EH (cell line): ENCODE measurements around the gene MYZAP.

Experiments used
- DNase-seq: peaks from one replicate; pipeline ENCODE4 v3.0.0-alpha.2; 2015; ENCODE audit warnings: low read depth

The MYZAP gene, protein sequence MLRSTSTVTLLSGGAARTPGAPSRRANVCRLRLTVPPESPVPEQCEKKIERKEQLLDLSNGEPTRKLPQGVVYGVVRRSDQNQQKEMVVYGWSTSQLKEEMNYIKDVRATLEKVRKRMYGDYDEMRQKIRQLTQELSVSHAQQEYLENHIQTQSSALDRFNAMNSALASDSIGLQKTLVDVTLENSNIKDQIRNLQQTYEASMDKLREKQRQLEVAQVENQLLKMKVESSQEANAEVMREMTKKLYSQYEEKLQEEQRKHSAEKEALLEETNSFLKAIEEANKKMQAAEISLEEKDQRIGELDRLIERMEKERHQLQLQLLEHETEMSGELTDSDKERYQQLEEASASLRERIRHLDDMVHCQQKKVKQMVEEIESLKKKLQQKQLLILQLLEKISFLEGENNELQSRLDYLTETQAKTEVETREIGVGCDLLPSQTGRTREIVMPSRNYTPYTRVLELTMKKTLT

DNA sequence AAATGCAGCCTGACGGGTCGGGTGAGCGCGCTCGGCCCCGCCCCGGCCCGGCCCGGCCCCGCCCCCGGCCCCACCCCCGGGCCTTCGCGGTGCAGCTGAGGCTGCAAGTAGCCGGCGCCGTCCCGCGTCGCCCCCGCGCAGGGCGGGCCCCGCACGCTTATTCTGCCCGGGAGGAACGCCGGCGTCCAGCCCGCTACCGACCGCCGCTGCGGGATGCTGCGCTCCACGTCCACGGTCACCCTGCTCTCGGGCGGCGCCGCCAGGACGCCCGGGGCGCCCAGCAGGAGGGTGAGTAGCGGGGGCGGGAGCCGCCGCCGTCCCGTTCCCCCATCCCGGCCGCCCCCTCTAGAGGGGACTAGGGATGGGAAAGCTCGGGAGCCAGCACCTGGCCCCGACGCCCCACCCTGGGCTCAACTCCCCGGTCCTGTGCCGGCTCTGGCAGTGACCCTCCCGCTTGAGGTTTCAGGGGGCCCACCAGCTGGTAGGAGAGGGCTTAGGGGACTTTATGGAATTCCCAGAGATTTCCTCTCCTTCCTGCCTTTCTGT, at the start of gene MYZAP:
MYZAP (plus strand) TSS at position 83 of the 546 bp plus-strand sequence; CDS start at position 214, 131 bp downstream.
- DNase-seq, result peak; percentile 42

DNA sequence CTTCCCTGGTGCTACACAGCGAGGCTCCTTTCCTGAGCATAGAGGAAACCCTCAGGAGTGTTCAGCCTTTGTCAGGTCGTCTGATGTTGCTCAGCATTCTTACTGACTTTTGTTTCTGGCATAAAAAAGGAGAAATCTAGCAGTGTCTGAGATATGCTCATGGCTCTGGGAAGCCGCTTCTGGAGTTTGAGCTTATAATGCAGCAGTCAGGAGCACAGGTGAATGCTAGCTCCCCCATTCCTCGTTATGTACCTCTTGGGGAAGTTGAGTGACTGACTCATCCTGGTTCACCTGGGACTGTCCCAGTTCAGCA, 49.2 kb upstream of the MYZAP start:
- no peak for DNase-seq

DNA sequence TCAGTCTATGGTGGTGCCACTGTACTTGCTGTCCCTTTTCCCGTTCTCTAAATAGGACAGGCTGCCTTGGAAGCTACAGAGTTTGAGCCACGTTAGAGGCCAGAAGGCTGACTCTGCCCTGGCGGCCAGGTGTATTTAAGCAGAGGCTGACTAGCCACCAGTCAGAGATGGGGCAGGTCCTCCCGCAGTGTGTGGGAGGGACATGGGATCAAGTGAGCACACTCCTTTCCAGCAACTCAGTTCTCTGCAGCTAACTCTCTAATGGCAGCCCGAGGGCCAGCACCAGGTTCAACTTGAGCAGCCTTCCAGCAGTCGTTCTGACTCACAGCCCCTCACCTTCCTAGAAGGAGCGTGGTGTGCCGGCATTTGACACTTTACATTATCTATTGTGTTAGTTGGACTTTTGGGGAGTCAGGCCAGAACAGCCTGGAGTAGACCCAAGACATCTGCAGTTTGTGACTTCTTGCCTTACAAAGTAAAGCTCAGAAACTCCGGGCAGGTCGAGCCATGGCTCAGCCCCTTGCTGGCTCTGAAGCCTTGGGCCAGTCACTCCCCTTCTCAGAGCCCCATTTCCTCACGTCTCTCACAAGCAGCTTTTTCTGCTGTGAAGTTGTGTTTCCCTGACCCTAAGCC, 46.7 kb upstream of the MYZAP start:
- DNase-seq, result no peak

DNA sequence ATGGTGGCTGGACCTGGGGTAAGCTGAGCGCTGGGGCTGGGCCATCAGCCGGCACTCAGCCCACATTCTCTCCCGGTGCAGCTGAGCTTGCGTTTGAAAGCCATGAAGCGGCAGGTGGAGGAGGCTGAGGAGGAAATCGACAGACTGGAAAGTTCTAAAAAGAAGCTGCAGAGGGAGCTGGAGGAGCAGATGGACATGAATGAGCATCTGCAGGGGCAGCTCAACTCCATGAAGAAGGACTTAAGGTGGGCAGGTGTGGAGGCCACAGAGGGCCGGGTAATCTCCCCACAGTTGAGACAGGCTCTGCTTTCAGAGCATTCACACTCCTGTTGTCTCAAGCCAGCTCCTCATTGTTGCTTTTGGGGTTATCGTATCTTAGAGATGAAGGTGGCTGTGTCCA, 45.7 kb upstream of the MYZAP start:
- DNase-seq, result no peak

DNA sequence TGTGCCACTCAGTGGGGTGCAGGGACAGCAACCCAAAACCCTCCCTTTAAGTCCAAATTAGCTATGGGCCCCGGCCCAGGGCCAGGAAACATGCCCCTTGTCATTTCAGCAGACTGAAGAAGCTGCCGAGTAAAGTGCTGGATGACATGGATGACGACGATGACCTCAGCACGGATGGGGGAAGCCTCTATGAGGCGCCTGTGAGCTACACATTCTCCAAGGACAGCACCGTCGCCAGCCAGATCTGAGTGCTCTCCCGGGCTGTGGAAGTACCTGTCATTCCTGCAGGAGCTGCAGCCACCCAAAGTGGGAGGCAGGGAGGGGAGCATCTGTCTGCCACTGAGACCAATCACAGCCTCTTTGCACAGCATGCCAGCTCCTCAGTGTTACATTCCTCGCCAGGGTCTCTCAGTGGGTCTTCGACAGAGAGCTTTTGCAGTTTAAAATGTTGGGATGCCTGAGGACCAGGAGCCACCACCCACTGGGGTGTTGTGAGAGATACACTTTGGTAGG, 44.4 kb upstream of the MYZAP start:
- DNase-seq, result no peak

DNA sequence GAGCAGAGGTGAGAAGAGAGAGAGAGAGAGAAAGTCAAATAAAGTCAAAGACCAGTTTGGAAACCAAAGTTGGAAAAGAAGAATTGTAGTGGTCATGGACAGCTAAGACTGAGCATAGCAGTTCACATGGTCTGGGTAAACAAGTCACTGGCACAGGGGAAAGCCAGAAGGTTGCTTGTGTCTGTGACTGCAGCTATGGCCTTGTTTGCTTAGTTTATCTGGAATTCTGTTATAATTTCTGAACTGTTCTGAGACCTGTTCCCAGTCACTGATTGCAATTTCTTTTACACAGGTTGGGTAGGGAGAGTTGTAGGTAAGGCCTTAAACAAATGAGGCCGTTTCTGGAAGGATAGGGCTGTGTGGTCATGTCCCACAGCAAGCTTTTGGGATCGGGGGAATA, 43.4 kb upstream of the MYZAP start:
- DNase-seq, result no peak

DNA sequence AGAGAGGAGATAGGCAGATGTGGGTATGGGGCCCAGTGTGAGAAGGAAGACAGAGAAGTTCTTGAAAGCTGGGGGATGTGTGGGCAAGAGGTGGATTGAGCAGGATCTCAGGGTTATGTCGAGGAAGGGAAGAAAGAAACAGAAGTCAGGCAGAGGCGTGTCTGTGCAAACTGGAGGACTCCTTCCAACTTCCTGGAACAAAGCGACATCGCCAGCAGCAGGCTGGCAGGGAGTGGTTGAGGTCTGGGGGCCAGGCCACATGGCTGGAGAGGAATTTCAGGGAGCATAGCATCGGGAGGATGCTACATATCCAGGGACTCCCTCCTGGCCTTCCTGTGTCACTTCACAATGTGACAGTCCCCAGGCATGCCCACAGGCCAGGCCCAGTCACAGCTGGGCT, 42.9 kb upstream of the MYZAP start:
- no peak for DNase-seq

DNA sequence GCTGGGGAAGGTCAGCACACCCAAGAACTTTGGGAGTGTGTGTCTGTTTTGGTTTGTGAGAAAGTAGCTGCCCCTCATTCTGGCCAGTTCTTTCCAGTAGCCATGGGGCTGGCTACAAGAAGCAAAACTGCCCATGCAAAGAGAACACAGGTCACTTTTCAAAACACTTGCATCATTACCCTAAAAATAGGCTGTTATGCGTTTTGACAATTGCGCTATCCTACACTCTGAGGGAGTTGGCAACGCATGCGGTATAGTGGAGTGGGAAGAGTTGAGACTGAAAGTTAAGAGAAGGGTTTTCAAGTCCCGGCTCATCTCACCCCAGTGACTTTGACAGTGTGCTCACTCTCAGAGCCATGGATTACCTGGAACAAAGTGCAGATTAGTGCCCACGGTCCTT, 41.8 kb upstream of the MYZAP start:
- DNase-seq, result no peak

DNA sequence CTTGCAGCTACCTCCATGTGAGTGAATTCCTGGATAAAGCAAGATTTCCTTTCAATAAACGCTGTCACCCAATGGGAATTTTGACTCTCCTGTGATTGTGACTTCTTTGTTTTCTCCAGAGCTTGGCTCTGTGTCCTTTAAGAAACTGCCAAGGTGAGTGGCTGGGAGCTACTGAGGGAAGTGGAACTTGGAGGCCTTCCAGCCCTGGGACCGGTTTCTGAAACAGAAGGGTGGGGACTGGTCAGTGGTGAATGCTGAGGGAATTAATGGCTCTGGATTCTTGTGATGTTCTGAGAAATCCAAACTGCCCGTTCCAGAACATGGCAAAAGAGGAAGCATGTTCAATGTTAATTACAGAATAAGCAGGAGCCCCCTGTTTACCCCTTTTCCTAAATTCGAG, 41.1 kb upstream of the MYZAP start:
- no peak for DNase-seq

DNA sequence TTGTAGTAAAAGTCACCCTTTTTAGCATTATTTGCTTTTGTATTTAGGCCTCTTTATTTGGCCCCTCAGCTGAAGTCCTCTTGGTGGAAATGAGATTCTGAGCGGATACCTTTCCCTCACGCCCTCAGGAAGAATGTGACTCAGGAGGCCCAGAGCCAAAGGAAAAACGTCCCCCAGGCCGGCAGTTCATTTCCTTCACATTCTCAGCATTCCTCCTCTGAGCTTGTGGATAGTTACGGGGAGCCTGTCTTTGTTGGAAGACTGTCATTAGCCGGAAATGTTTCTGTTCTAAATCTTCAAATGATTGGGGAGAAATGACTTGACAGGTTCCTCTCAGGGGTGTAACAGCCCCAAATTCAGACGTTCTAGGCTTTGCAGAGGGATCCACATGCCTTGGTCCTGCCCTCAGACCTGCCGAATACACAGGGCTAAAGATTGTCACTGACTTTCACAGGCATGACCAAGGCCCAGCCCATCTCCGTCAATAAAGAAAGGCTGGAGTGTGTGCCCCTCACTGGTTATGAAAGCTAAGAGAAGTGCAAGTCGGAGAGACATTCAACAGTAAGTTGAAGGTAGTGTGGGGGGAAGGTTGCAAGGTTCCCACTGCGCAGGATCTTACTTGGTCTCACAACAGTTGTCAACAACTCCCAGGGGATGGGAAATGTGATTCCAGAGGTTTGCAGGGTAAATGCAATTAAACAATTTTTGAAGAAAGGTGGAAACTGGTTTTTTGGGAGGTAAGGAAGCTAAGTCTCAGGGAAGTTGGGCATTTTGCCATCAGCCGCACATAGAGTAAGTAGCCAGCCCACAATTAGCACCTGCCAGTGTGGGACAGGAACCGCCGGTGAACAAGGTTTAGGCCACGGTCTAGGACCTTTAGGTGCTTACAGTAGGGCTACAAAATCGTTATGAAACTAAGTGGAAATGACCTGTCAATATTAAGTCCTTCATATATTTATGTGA, 39.7 kb upstream of the MYZAP start:
- peak; percentile 91 for DNase-seq

DNA sequence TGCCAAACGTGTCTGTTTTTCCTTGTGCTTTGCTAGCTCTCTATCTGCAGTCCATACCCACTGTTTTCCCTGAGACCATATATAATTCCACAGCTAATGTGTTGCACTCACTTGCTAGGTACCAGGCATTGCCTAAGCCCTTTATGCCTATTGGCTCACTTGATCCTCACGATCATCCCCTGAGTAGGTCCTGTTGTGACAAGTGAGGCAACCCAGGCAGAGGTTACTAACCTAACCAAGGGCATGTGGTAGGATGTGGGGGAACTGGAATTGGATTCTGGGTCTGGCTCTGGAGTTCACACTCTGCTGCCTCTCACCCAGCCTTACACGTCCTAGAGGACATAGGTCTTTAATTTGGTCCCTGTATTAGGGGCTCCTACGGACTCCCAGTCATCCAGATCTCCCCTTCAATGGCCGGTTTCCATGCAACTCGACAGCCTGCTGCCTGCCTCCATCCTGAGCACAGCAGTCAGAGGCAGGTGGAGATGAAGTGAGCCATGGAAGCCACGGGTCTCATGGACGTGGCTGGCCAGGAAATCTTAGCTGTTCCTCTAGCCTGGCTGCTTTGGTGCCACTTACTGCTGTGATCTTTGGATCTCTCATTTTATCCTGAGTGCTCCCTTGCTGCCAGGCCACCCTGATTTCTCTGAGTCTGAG, 38.9 kb upstream of the MYZAP start:
- DNase-seq, result no peak

DNA sequence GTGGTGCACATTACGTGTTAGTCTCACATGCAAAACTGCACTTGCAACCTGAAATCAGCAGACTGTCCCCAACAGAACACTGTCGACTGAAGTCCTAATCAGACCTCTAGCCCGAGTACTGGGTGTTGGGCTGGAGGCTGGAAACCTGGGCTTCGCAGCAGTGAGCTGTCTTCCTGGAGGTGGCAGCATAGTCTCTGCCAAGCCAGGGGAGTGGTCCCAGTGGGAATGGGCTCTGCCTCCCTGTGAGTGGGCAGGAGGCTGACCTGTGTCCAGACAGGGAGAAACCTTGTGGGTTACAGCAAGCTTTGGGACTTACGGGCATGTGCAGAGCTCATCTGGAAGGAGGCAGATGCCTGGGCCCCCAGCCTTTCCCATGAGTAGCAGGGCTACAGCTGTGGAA, 38.2 kb upstream of the MYZAP start:
- DNase-seq, result no peak

DNA sequence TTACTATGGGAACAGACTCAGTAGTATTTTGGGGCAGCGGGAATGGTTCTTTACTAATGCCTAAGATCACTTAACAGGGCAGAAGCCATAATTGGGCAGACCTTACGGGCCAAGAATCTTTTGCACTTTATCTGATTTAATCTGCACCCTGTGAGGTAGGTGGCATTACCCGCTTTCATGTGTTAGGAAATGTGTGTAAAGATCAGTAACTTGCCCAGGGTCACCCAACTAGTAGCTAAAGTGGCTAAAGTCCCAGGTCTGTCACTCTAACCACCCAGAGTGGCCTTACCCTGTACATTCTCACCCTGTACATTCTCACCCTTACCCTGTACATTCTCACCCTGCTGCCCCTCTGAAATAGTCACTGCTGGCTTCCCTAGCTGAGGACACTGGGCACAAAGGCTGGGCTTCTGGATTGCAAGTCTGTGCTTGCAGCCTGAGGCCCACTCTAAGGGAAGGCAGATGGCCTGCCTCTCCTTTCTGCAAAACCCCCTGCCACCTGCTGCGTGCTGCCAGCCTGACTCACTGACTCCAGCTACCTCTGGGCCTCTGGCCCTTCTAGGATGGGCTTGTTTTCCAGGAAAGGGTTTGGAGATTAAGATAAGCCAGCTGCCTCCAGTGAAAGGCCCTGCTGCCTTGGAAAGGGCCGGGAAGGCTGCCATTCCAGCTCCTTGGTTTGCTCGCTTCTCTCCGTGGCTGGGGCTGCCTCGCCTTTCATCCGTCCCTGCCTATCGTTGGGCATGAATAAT, 37.5 kb upstream of the MYZAP start:
- no peak for DNase-seq

DNA sequence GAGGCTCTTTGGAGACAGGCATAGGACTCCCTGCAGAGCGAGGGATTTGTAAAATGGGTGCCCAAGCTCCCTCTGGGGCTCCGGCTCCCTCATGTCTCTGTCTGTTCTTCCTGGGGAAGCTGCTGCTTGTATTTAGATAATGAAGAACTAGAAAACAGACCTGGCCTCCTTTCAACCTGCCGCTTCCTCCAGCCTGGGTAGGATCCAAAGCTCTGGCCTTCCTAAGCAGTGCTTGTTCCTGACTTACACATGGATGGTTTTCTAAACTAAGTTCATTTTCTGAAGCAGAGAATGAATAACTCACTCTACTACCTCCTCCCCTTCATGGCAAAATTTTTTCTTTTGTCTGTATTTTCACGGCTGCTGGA, 36.9 kb upstream of the MYZAP start:
- DNase-seq, result no peak

DNA sequence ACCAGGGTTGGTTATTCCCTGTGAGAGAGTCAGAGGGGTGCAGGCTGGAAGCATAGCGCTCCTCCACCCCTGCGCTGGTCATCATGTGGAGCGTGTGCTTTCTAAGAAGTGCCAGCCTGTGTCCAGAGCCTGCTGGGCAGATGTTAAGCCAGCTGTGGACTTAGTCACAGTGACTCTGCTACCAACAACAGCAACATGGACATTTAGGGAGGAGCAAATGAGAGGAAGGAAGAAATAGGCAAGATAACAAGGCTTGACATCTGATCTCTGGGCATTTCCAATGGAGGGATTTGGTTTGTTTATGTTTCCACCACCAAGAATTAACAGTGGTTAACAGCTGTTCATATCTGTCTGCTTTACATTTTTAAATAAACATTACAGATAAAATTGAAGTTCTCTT, 36.4 kb upstream of the MYZAP start:
- no peak for DNase-seq

DNA sequence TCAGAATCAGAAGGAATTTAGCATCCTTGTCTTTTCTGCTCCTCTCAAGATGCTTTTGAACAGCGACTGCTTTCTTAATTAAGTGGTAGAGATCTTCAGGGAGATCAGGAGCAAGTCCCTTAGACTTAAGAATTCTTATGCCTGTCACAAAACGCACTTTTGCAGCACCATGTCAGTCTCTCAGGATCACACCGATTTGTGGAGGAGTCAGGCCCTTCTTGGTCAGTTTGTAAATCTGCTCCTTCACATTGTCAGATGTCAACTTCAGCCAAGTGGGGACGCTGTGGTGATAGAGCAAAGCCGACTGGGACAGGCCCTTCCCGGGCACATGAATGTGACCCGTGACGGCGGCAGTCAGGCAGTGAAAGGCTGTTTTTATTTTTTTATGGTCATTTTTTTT, 35.7 kb upstream of the MYZAP start:
- no peak for DNase-seq

DNA sequence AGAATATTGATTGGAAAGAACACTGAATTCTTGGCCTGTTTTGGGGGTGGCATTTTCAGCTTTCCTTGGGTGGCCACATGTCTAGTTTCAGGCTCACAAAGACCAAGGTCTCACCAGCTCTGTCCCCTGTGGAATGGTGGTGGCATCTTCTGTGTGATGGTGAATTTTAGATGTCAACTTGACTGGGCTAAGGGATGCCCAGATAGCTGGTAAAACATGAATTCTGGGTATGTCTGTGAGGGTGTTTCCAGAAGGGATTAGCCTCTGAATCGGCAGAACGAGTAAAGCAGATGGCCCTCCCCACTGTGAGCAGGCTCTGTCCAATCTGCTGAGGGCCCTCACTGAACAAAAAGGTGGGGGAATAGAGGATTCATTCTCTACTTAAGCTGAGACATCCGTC, 34.4 kb upstream of the MYZAP start:
- no peak for DNase-seq

DNA sequence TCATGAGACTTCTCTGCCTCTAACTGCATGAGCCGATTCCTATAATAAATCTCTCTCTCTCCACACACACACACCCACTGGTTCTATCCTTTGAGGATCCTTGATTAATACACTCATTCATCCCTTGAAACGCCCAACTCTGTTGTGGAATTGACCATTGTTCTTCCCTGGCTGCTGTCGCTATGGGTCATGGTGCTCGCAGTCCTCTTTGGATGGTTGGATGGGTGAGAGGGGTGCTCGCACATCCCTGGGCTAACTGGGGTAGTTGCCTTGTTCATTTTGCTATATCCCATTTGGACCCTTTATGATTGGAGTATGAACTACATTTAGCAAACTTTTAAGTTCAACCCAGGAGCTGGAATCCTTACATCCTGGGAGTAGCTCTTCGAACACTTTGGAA, 33.9 kb upstream of the MYZAP start:
- DNase-seq, result no peak

DNA sequence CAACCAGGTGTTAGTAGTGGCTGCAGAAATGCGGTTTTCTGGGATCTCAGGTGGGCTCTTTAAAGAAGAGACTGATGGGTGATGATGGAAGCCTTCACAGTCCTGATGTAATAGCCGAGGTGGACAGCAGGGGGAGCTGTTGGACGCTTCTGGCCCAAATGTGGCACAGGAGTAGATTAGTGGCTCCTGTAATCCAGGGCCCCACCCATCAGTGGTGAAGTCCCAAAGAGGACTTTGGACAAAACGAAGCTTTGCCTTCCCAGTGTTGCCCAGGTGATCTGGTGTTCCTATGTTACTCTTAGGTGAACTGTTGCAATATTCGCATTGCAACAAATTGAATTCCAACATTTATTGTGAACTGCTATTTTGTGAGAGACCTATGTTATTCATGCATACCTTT, 31.8 kb upstream of the MYZAP start:
- peak; percentile 59 for DNase-seq

DNA sequence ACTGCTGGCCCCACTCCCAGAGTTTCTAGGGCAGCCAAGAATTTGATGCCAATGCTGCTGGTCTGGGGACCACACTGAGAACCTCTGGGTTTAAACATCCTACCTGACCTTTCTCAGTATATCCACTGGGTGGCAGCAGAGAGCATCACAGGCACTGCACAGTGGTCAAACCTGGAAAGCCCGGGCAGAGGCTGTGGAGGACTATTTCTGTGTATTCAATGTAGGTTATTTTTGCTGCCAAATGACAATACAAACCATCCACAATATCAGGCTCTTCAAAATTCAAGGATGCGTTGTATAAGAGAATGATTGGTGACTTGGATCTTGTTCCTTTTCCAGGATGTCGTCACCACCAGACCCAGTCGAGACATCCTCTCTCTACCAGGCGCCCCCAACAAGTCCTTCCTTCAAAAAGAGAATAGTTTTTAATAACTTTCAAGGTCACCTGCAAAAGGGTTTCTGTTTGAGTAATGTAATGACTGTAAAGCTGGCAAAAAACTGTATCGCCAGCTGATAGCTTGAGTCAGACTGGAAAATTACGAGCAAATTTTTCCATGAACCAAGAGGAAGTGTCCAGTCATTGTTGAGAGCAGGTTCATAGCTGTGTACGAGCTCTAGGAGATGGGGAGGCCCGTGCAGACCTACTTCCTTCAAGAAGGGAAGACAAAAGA, 30.5 kb upstream of the MYZAP start:
- DNase-seq, result peak; percentile 84
